ENCODE data around the gene CD96. TPM values are rescaled to one million over a fixed set of nuclear protein-coding genes. Genes with fewer than 3 reads are reported as not detected.

The CD96 gene
- total RNA-seq, 1 experiment from 2014 or later, result not detected

GRCh38 chr3:111592936-111593335, 50.9 kb downstream of the CD96 start:
- Histone ChIP-seq H3K27me3 (ENCODE audit: insufficient read depth, low read length) (no peaks in the 10 kb centered on the region), H3K4me2 (ENCODE audit: insufficient read depth, insufficient read length, low read length) (no peak overlapping the region), H4K5ac (ENCODE audit: insufficient read length, low read depth, low read length) (no peak overlapping the region), H3K27ac (ENCODE audit: insufficient read length, low read depth, low read length) (no peak overlapping the region), H3K56ac (ENCODE audit: insufficient read length, low read depth, low read length) (no peak overlapping the region), H3K4ac (ENCODE audit: low read depth, low read length) (no peak overlapping the region), H2BK5ac (ENCODE audit: insufficient read length, low read length) (no peak overlapping the region), H3K14ac (ENCODE audit: insufficient read depth, low read length) (no peak overlapping the region), H2BK12ac (ENCODE audit: insufficient read length, low read depth, low read length) (no peak overlapping the region), H2AK5ac (ENCODE audit: insufficient read length, low read length) (no peak overlapping the region), H2BK120ac (ENCODE audit: low read depth, low read length, poor library complexity, severe bottlenecking) (no peak overlapping the region), H3K9me3 (ENCODE audit: control insufficient read depth, low read depth, low read length) (no peaks in the 10 kb centered on the region), H3T11ph (ENCODE audit: low read length) (no peak overlapping the region), H3K4me1 (ENCODE audit: insufficient read depth, low read length) (no peaks in the 10 kb centered on the region), H4K91ac (ENCODE audit: insufficient read length, low read depth, low read length) (no peak overlapping the region), H4K8ac (replicated peaks; ENCODE audit: insufficient read length, low read depth, low read length) (no peak overlapping the region), H3K23me2 (ENCODE audit: insufficient read length, low read depth, low read length, poor library complexity, severe bottlenecking) (no peaks in the 10 kb centered on the region), H3K79me2 (ENCODE audit: insufficient read depth, low read length) (no peaks in the 10 kb centered on the region), H3K9ac (ENCODE audit: extremely low read depth, insufficient read length, low read length) (no peak overlapping the region), H4K20me1 (ENCODE audit: control insufficient read depth, insufficient read depth, insufficient read length) (no peaks in the 10 kb centered on the region), H3K79me1 (ENCODE audit: insufficient read depth, low read depth, low read length, poor library complexity, severe bottlenecking) (no peaks in the 10 kb centered on the region), H3K18ac (ENCODE audit: insufficient read length, low read depth, low read length) (no peak overlapping the region), H3K23ac (ENCODE audit: insufficient read length, low read depth, low read length) (no peak overlapping the region), H2AFZ (ENCODE audit: low read length) (no peak overlapping the region), H2BK15ac (ENCODE audit: low read depth, low read length) (no peak overlapping the region), H2BK20ac (ENCODE audit: low read depth, low read length, poor library complexity, severe bottlenecking) (no peak overlapping the region)
- no peak overlapping the region for H3K4me3 Mint-ChIP-seq
- no CpG with 5 or more reads among the region's 5 CpGs for WGBS (ENCODE audit: extremely low coverage, insufficient read length, low lambda C conversion rate)
- peaks cover 3 to 4% of the 10 kb centered on the region in 2 experiments; a peak in 3 of 5 replicates for H3K9me3 Mint-ChIP-seq
- H3K27ac Mint-ChIP-seq, result no peak overlapping the region
- H3K27me3 Mint-ChIP-seq (ENCODE audit: low read depth), result no peaks in the 10 kb centered on the region
- no peaks in the 10 kb centered on the region; a peak in 1 of 7 replicates for H3K36me3 Mint-ChIP-seq (ENCODE audit: insufficient read depth in 1 of 3, low read depth in 3 of 3)
- H3K4me1 Mint-ChIP-seq, result no peaks in the 10 kb centered on the region
- TF ChIP-seq CTCF (conservative IDR thresholded peaks at IDR 0.05), result no peak
- no peak for DNase-seq
